Epidermal melanocyte (primary cell): ENCODE results near the gene ZNG1F.
"Not testable (repeated sequence)": the region's sequence is repeated elsewhere in the genome, so short reads cannot be mapped to it uniquely, and the experiment has no call there.

Experiments used
- DNase-seq: peaks from one replicate; pipeline ENCODE4 v3.0.0; 2011; ENCODE audit warnings: low spot score; ENCODE audit not compliant: insufficient read length

The ZNG1F gene

GRCh38 chr9:41189217-41189616, at the start of gene ZNG1F:
ZNG1F (minus strand) TSS chr9:41189317; CDS start chr9:41189258, 59 bp downstream.
- DNase-seq: not testable (repeated sequence)

- not testable (repeated sequence) for DNase-seq
These were observed 48.1 kb upstream of the ZNG1F start for GRCh38 chr9:41237110-41237749.

- not testable (repeated sequence) for DNase-seq
These were observed 47.5 kb upstream of the ZNG1F start for GRCh38 chr9:41236486-41237109.

- not testable (repeated sequence) for DNase-seq
These were observed 46.0 kb upstream of the ZNG1F start for GRCh38 chr9:41234811-41235805.

- DNase-seq: not testable (repeated sequence)
These were observed 45.1 kb upstream of the ZNG1F start for GRCh38 chr9:41234221-41234620.

- DNase-seq: not testable (repeated sequence)
These were observed 43.2 kb upstream of the ZNG1F start for GRCh38 chr9:41232326-41232725.

- DNase-seq: not testable (repeated sequence)
These were observed 41.3 kb upstream of the ZNG1F start for GRCh38 chr9:41230418-41230817.

GRCh38 chr9:41229408-41230401, 40.6 kb upstream of the ZNG1F start:
- DNase-seq: no peak

- not testable (repeated sequence) for DNase-seq
These were observed 30.7 kb upstream of the ZNG1F start for GRCh38 chr9:41219831-41220230.

- not testable (repeated sequence) for DNase-seq
These were observed 678 bp downstream of the ZNG1F start for GRCh38 chr9:41188439-41188838.

GRCh38 chr9:41174994-41175393, 14.1 kb downstream of the ZNG1F start:
- not testable (repeated sequence) for DNase-seq

- not testable (repeated sequence) for DNase-seq
These were observed 39.0 kb downstream of the ZNG1F start for GRCh38 chr9:41150116-41150515.

- DNase-seq: not testable (repeated sequence)
These were observed 47.2 kb downstream of the ZNG1F start for GRCh38 chr9:41141878-41142277.

- not testable (repeated sequence) for DNase-seq
These were observed 60.5 kb downstream of the ZNG1F start, which contains the start of gene FOXD4L6 for GRCh38 chr9:41128581-41128980. FOXD4L6 (minus strand) TSS chr9:41128681; CDS start chr9:41128383, 298 bp downstream.

GRCh38 chr9:41126746-41127446, 62.2 kb downstream of the ZNG1F start:
- DNase-seq: not testable (repeated sequence)

GRCh38 chr9:41125936-41126335, 63.2 kb downstream of the ZNG1F start:
- DNase-seq: not testable (repeated sequence)

GRCh38 chr9:41125109-41125658, 63.9 kb downstream of the ZNG1F start:
- not testable (repeated sequence) for DNase-seq

- not testable (repeated sequence) for DNase-seq
These were observed 64.6 kb downstream of the ZNG1F start for GRCh38 chr9:41124250-41125108.
